AG09309 (cell line): ENCODE data around the gene TAPBP.
A peak's percentile ranks its signal among the peaks of the same experiment; 100 is the strongest.

Experiments used
- DNase-seq: peaks from one replicate; pipeline ENCODE4 v3.0.0-alpha.2; 2010; ENCODE audit warnings: low read depth
- H3K4me3 ChIP-seq: 2 replicates; pipeline ENCODE4 v1.5.1; 2011; ENCODE audit warnings: mild to moderate bottlenecking, low read depth, low read length, moderate library complexity; ENCODE audit not compliant: control insufficient read depth
- CTCF ChIP-seq: IDR thresholded peaks from 2 replicates; pipeline ENCODE4 v1.5.1; 2011; ENCODE audit warnings: mild to moderate bottlenecking, low read depth, low read length, inconsistent platforms; ENCODE audit not compliant: insufficient read depth, control insufficient read depth; ENCODE audit errors: missing control alignments

TAPBP gene

GRCh38 chr6:33297406-33297955 is 16.4 kb downstream of the TAPBP start:
- H3K4me3 ChIP-seq, result peak overlapping the region; percentile 77
- no peak for DNase-seq
- TF ChIP-seq CTCF, result no peak

DNA sequence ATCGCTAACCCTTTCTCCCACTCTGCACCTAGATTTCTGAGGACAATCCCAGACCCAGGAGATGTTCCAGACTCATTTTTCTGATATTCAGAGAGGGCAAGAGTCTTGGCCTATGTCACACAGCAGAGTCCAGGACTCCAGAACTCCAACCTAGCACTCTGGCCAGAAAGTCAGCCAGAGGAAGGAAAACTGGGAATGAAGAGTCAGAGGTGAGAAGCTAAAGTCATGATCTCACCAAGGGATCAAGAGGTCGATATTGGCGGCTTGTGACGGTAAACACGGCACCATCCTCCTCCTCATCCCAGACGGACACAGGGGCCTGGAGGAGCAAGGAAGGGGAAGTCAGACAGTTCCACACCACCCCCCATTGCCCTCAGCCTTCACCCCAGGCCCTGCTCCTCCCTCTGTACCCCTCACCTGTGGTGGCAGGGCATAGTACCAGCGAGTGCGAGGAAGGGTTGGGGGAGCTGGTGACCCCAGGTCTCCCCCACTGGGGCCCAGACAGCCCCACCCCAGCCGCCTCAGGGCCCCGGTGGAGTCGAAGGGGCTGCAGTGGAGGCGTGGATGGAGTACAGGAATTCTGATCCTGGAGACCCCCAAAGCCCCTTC is 17.0 kb downstream of the TAPBP start:
- peak overlapping the region; percentile 77 for H3K4me3 ChIP-seq
- TF ChIP-seq CTCF, result no peak
- no peak for DNase-seq

- H3K4me3 ChIP-seq, result no peak overlapping the region
- DNase-seq, result no peak
- TF ChIP-seq CTCF, result no peak
Measured at GRCh38 chr6:33295621-33296369, 18.1 kb downstream of the TAPBP start.

GRCh38 chr6:33294086-33294823 is 19.6 kb downstream of the TAPBP start:
- no peak for TF ChIP-seq CTCF
- DNase-seq, result no peak
- H3K4me3 ChIP-seq, result no peak overlapping the region

DNA sequence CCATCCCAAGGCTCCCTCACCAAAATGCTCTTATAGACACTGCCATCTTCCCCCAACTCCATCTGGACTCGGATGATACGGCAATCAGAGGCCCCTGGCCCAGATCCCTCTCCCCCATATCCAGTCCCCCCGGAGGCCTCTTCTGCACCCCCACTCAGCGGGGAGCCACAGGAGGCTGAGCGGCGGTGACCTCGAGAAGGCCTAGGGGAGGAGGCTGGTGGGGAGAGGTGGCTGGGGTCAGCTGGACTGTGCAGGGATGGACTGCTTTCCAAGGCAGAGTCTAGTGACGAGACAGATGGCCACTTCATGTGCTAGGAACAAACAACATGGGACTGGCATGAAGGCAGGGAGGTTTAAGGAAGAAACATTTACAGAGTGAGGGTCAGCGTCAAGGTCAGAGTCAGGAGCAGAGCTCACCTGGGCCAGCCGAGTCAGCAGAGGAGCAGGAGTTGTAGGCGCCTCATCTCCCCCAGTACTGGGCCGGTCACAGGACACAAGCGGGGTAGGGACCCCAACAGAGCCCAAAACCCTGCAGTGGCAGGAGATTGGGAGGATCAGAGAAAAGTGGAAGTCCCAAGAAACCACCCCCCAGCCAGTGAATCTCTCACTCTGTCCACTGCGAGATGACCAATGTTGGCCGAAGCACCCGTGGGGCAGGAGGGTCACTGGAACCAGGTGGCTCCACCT is 20.7 kb downstream of the TAPBP start:
- no peak for TF ChIP-seq CTCF
- DNase-seq, result no peak
- no peak overlapping the region for H3K4me3 ChIP-seq

DNA sequence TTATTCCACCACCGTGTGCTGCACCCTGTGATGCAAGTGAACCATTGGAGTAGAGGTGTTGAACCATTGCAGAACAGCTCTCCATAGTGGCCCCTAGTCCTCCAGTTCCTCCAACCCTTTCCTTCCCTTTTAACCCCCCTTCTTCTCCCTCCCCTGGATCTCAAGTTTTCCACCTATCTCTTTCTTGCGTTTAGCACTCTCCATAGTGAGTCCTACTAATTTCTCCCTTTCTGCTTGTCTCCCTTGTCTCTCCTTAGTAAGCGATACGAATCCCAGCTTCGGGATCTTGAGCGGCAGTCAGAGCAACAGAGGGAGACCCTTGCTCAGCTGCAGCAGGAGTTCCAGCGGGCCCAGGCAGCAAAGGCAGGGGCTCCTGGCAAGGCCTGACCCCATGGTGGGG is 23.4 kb downstream of the TAPBP start:
- DNase-seq, result no peak
- H3K4me3 ChIP-seq, result peak overlapping the region; percentile 79
- TF ChIP-seq CTCF, result no peak
